Activated CD4-positive, alpha-beta T cell treated with anti-CD3 and anti-CD28 coated beads, Interleukin-10, Interleukin-2, amounts not matched to agents 100 ng/mL and 50 ng/mL, durations not matched to agents 16 hours and 8 hours (primary cell): Measurements from ENCODE around the gene ABCG1.
A peak's percentile ranks its signal among the peaks of the same experiment; 100 is the strongest.

Experiments used
- DNase-seq: peaks from one replicate; pipeline ENCODE4 v3.0.0-alpha.2; 2020

ABCG1 gene

GRCh38 chr21:42214921-42215320 lies 4.0 kb upstream of the ABCG1 start:
- DNase-seq, result no peak

GRCh38 chr21:42215942-42216725 lies 2.8 kb upstream of the ABCG1 start:
- no peak for DNase-seq

DNA sequence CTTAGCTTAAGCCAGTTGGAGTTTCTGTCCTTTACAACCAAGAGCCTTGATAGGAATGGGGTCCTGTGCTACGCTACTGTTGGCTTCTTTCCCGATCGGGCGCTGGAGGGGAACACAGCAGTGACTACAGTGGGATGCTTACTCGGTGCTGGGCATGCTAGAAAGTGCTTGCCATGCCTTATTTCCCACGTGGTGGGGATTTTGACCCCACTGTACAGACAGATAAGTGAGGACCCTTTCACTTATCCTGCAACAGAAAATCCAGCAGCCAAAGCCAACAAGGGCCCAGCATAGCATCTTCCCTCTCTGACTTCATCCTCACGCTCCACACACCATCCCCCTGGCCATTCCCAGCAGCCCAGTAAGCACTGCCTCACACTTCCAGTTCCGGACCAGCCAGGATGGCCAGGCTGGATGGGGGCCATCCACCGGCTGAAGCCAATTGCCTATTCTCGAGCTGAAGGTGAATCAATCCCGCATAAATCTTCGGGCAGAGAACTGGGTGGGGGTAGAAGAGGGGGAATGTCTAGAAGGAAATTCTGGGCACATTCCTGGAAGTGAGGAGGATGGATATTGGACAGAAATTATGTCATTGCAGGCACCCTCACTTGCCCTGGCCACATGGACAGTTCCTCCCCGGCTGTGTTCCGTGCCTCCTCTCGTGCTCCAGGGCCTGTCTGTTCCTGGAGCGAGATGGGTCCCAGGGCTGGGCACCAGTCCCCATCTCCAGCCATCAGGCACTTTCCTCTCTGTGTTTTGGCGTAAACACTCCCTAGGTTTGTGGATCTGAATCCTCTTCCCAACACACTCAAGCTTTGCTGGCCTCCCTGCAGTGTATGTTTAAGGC lies 2.0 kb upstream of the ABCG1 start:
- DNase-seq, result no peak

- no peak for DNase-seq
Measured at GRCh38 chr21:42219606-42220137, 732 bp downstream of the ABCG1 start.

DNA sequence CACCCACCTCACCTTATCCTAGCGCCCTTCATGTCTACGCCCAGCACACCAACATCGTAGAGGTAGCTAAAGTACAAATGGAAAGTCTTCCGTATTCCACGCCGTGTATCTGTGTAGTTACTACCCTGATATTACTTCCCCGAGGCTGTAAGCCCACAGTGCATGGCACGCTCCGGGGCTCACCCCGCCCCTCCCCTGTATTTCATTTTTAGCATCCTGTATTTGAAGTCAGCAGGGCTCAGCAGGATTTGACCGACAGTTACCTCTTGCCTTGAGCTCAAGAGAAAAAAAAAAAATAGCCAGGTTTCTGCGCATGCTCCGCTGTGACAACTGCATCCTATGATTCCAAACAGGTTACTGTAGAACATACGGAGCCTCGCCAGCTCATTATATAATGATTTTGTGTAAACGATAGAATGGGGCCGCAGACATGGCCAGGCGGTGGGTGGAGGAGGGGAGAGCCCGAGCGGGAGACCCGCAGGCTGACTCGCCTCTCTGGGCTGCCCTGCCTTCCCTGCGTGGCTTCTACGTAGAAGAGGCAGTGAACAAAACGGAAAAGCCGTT lies 1.3 kb downstream of the ABCG1 start:
- DNase-seq, result peak; percentile 76

DNA sequence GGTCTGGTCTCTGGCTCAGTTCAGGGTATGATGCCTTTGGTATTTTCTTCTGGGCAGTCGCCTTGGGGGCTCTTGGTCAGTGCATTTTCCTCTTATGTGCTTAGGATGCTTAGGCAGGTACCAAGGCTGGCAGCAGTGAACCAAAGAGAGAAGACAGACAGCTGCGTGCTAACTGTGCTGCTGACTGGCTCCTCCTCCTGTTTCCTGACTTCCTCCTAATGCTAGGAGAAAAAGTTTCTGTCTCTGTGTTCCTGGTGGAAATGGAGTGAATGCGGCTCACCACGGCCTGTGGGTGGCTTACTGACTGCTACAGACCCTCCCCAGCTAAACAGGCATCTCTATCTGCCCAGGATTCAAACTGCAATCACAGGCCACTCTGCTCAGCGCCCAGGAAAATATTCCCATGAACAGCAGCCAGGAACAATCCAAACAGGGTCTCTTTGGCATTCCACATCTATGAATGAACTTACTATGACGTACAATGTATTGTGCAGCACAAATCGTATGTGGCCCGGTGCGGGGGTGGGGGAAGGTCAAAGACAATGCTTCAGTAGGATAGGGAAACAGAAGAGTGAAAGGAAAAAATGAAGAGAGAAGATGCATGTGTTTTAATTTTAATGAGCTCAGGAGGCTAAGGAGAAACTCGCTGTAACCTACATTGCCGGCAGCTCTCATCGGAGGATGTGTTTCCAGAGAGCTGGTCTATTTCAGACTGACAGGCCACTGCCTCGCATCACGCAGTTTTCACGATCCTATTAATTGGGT lies 2.8 kb downstream of the ABCG1 start:
- no peak for DNase-seq

DNA sequence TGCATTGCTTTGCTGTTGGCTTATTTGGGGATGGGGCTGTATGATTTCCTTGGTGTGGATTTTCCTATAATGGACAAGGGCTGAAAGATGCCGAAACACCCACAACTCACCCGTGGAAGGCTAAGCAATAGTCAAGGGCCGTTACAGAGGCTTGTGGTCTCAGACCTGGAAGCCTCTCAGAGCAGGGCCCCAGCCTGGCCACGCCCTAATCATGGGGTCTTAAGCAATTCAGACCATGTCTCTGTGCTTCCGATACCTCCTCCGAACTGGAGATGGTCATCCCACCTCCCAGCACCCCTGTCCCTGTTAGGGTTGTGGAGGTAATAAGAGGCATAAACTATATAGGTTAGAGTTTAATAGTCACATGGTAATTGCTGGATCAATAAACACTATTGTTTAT lies 3.4 kb downstream of the ABCG1 start:
- no peak for DNase-seq

DNA sequence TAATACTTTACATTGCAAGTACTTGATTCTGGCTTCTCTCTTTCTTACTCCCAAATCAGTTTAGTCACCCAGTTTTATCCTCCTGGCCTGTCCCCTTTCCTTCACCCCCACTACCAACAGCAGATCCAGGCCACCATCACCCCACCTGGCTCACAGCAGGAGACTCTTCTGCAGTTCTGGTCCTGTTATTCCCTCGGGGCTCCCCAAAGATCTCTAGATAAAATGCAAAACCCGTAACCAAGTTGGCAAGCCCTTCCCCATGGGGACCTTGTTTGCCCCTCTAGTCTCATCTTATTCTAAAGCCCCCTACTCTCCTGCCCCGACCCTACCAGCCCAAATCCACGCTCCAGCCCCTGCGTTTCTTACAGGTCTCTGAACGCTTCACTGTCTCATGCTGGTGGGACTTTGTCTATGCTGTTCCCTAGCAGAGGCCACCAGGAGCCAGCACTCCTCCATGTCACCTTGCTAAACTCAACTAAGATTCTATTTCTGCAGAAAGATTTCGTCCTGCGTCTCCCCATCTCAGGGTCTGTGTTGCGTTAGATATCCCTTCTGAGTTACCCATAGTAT lies 4.0 kb downstream of the ABCG1 start:
- no peak for DNase-seq

GRCh38 chr21:42223826-42224575 lies 5.1 kb downstream of the ABCG1 start:
- no peak for DNase-seq

DNA sequence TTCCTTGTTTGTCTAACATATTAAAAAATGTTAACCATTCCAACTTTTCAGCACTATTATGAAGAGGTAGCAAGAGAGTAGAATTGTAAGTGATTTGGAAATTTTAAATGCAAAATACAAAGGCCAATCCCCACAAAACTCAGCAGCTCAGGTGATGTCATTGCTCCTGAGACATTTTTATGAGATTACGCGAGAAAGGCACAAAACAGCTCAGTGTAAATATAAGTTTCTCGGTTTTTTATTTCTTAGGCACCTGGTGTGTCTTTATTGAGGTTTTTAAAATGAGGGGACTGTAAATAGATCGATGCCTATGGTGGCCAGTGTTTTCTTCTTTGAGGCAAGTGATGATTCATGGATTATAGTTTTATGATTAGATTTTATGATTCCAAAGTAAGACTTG lies 6.1 kb downstream of the ABCG1 start:
- DNase-seq, result no peak

DNA sequence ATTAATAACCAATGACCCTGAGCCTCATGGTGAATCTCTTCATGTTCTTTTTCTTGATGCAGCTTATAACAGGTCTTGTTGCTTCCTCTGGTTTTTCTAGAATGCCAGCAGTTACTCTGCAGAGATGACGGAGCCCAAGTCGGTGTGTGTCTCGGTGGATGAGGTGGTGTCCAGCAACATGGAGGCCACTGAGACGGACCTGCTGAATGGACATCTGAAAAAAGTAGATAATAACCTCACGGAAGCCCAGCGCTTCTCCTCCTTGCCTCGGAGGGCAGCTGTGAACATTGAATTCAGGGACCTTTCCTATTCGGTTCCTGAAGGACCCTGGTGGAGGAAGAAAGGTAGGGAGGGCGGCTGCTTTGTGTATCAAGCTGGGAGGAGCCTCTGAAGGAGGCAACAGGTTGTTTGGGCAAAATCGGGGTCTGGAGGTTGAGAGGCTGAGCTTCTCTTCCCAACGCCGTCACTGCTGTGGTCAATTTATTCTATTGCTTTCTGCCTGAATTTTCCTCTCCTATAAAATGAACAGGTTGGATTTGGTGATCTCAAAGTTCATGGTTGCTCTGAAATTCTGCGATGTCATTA lies 6.7 kb downstream of the ABCG1 start:
- DNase-seq, result no peak

- DNase-seq, result no peak
Measured at GRCh38 chr21:42226626-42227025, 7.7 kb downstream of the ABCG1 start.

- peak; percentile 95 for DNase-seq
Measured at GRCh38 chr21:42227909-42228708, 9.2 kb downstream of the ABCG1 start.

GRCh38 chr21:42228709-42229220 lies 9.8 kb downstream of the ABCG1 start:
- no peak for DNase-seq

- DNase-seq, result no peak
Measured at GRCh38 chr21:42229676-42230075, 10.7 kb downstream of the ABCG1 start.

GRCh38 chr21:42230178-42230577 lies 11.2 kb downstream of the ABCG1 start:
- no peak for DNase-seq

DNA sequence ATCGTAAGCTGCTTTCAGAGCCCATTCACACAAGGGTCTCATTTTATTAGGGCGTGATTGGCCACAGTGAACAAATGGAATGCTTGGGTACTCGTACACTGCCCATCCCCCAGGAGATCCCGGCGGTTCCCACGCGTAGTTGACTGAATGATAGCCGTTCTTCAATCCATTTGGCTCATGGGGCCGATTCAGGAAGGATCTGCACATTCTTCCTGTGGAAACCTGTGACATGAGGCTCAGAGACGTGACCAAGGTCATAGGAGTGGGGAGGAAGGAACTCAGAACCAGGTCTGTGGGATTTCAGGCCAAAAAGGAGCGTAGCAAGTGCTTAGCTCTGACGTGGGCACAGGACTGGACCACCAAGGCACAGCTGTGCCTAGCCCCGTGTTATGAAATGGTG lies 11.7 kb downstream of the ABCG1 start:
- no peak for DNase-seq

DNA sequence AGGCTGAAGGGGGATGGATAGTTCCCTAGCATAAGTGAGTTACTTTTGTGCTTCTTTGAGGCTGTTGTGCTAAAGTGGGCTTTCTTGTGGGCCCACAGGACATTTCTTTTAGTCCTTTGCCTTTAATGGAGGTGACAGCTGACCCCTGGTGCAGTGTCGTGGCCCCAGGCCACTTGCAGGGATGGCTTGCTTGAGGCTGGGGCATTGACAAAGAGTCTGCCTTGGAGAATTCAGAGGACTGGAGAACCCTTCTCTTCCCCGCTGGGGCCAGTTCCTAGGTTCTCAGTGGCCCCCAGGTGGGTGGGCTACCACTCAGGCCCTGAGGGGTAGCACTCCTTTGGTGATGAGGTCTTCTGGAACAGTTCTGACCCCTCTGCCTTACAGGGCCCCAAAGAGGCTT lies 12.8 kb downstream of the ABCG1 start:
- no peak for DNase-seq

DNA sequence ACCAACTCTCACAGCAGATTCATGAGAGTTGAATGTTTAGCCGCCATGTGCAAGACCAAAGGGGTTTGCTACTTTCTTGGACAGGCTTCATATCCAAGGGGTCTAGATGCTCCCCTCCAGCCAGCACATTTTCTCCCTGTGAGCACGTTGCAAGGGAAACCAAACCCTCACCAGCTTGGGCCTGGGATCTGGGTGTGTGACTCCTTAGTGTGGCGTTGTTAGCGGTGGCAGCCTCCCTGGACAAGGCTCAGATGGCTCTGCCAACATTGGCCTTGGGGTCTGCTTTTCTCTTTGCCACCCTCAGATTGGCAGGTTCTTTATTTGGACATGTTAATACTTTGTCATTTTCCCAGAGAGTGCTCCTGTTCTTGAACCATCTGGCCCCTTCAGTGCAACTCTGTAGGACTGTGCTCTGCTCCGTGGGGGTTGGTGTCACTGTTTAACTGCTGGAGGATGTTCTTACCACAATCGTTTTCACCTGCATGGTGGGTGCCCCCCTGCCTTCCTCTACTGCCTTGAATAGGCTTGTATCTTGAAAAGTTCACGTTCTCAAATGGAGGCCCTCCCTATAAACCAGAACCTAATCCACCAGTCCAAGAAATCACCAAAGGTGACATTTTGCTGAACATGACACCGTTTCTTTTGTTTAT lies 13.4 kb downstream of the ABCG1 start:
- peak; percentile 14 for DNase-seq
